H9 (cell line): ENCODE results near the gene MUSTN1. TPM values are rescaled to one million over a fixed set of nuclear protein-coding genes. Genes with fewer than 3 reads are reported as not detected.

ENCODE experiments used
- DNase-seq: peaks from one replicate; pipeline ENCODE4 v3.0.0-alpha.2; 2017
- H2AFZ ChIP-seq: one replicate; pipeline ENCODE4 v1.6.1; 2013; ENCODE audit warnings: mild to moderate bottlenecking, low read length, control low read depth, moderate library complexity
- H2AK5ac ChIP-seq: 2 replicates; pipeline ENCODE4 v1.6.1; 2013; ENCODE audit warnings: low read length, control low read depth, mixed read lengths; ENCODE audit not compliant: insufficient read length
- H2BK120ac ChIP-seq: one replicate; pipeline ENCODE4 v1.6.1; 2013; ENCODE audit warnings: low read depth, mild to moderate bottlenecking, low read length, control low read depth, inconsistent platforms; ENCODE audit not compliant: poor library complexity, severe bottlenecking
- H2BK12ac ChIP-seq: 2 replicates; pipeline ENCODE4 v1.6.1; 2013; ENCODE audit warnings: low read length, control low read depth, mixed read lengths, low read depth; ENCODE audit not compliant: insufficient read length
- H2BK15ac ChIP-seq: 2 replicates; pipeline ENCODE4 v1.6.1; 2013; ENCODE audit warnings: low read depth, low read length, control low read depth
- H2BK20ac ChIP-seq: one replicate; pipeline ENCODE4 v1.6.1; 2013; ENCODE audit warnings: low read depth, mild to moderate bottlenecking, low read length, control low read depth, inconsistent platforms; ENCODE audit not compliant: poor library complexity, severe bottlenecking
- H2BK5ac ChIP-seq: 2 replicates; pipeline ENCODE4 v1.6.1; 2013; ENCODE audit warnings: low read length, control low read depth, mixed read lengths; ENCODE audit not compliant: insufficient read length
- H3K14ac ChIP-seq: 2 replicates; pipeline ENCODE4 v1.6.1; 2013; ENCODE audit warnings: low read length, control low read depth; ENCODE audit not compliant: insufficient read depth
- H3K18ac ChIP-seq: 2 replicates; pipeline ENCODE4 v1.6.1; 2013; ENCODE audit warnings: low read depth, mild to moderate bottlenecking, mixed read lengths, low read length, control low read depth; ENCODE audit not compliant: insufficient read length
- H3K23ac ChIP-seq: 2 replicates; pipeline ENCODE4 v1.6.1; 2013; ENCODE audit warnings: low read length, control low read depth, mixed read lengths, low read depth; ENCODE audit not compliant: insufficient read length
- H3K23me2 ChIP-seq: 2 replicates; pipeline ENCODE4 v1.6.1; 2013; ENCODE audit warnings: low read depth, mild to moderate bottlenecking, mixed read lengths, low read length, control low read depth; ENCODE audit not compliant: insufficient read length, poor library complexity, severe bottlenecking
- H3K27ac ChIP-seq: 2 replicates; pipeline ENCODE4 v1.5.1; 2013; ENCODE audit warnings: low read length, control low read depth, mixed read lengths, low read depth; ENCODE audit not compliant: insufficient read length
- H3K27me3 ChIP-seq: 2 replicates; pipeline ENCODE4 v1.6.1; 2013; ENCODE audit warnings: low read length, control low read depth, inconsistent platforms; ENCODE audit not compliant: insufficient read depth
- H3K4ac ChIP-seq: 2 replicates; pipeline ENCODE4 v1.6.1; 2013; ENCODE audit warnings: low read depth, mild to moderate bottlenecking, control low read depth, inconsistent platforms, low read length, moderate library complexity
- H3K4me1 ChIP-seq: 2 replicates; pipeline ENCODE4 v1.6.1; 2013; ENCODE audit warnings: low read length, control low read depth, inconsistent platforms; ENCODE audit not compliant: insufficient read depth
- H3K4me2 ChIP-seq: 2 replicates; pipeline ENCODE4 v1.6.1; 2013; ENCODE audit warnings: low read length, control low read depth, mixed read lengths; ENCODE audit not compliant: insufficient read length, insufficient read depth
- H3K56ac ChIP-seq: 2 replicates; pipeline ENCODE4 v1.6.1; 2013; ENCODE audit warnings: low read depth, mild to moderate bottlenecking, mixed read lengths, low read length, control low read depth; ENCODE audit not compliant: insufficient read length
- H3K79me1 ChIP-seq: 2 replicates; pipeline ENCODE4 v1.6.1; 2013; ENCODE audit warnings: low read depth, mild to moderate bottlenecking, moderate library complexity, low read length, control low read depth, inconsistent platforms; ENCODE audit not compliant: insufficient read depth, poor library complexity, severe bottlenecking
- H3K79me2 ChIP-seq: 2 replicates; pipeline ENCODE4 v1.6.1; 2013; ENCODE audit warnings: low read length, control low read depth, inconsistent platforms; ENCODE audit not compliant: insufficient read depth
- H3K9ac ChIP-seq: 2 replicates; pipeline ENCODE4 v1.6.1; 2013; ENCODE audit warnings: low read length, control low read depth, mixed read lengths; ENCODE audit not compliant: insufficient read length; ENCODE audit errors: extremely low read depth
- H3K9me3 ChIP-seq: one replicate; pipeline ENCODE4 v1.6.1; 2013; ENCODE audit warnings: low read depth, low read length, inconsistent platforms; ENCODE audit not compliant: control insufficient read depth
- H3T11ph ChIP-seq: one replicate; pipeline ENCODE4 v1.6.1; 2013; ENCODE audit warnings: mild to moderate bottlenecking, low read length, control low read depth, inconsistent platforms
- H4K20me1 ChIP-seq: one replicate; pipeline ENCODE4 v1.6.1; 2013; ENCODE audit not compliant: control insufficient read depth, insufficient read length, insufficient read depth
- H4K5ac ChIP-seq: 2 replicates; pipeline ENCODE4 v1.6.1; 2013; ENCODE audit warnings: low read depth, mild to moderate bottlenecking, mixed read lengths, low read length, control low read depth; ENCODE audit not compliant: insufficient read length
- H4K8ac ChIP-seq: replicated peaks from 2 replicates; pipeline ENCODE4 v1.6.1; 2013; ENCODE audit warnings: low read length, control low read depth, mixed read lengths, low read depth; ENCODE audit not compliant: insufficient read length
- H4K91ac ChIP-seq: 2 replicates; pipeline ENCODE4 v1.6.1; 2013; ENCODE audit warnings: low read depth, mild to moderate bottlenecking, moderate library complexity, mixed read lengths, low read length, control low read depth; ENCODE audit not compliant: insufficient read length
- H3K27ac Mint-ChIP-seq, 3 experiments: 2 replicates in 2 of 3; 3 replicates in 1 of 3; pipeline ENCODE4 v1.8.0; 2020 to 2021; ENCODE audit warnings: mixed read lengths in 3 of 3, mild to moderate bottlenecking in 1 of 3, moderate library complexity in 1 of 3
- H3K27me3 Mint-ChIP-seq: 2 replicates; pipeline ENCODE4 v1.8.0; 2021; ENCODE audit warnings: low read depth, mild to moderate bottlenecking, moderate library complexity, mixed read lengths
- H3K36me3 Mint-ChIP-seq, 3 experiments: 2 replicates in 2 of 3; 3 replicates in 1 of 3; pipeline ENCODE4 v1.8.0; 2020 to 2021; ENCODE audit warnings: low read depth in 3 of 3, mixed read lengths in 3 of 3; ENCODE audit not compliant: insufficient read depth in 1 of 3
- H3K4me1 Mint-ChIP-seq, 2 experiments: 2 replicates each; pipeline ENCODE4 v1.8.0; 2020; ENCODE audit warnings: mixed read lengths in 2 of 2
- H3K4me3 Mint-ChIP-seq, 2 experiments: 2 replicates in 1 of 2; 3 replicates in 1 of 2; pipeline ENCODE4 v1.8.0; 2020 to 2021; ENCODE audit warnings: mild to moderate bottlenecking in 2 of 2, mixed read lengths in 2 of 2, moderate library complexity in 1 of 2
- H3K9me3 Mint-ChIP-seq, 2 experiments: 2 replicates in 1 of 2; 3 replicates in 1 of 2; pipeline ENCODE4 v1.8.0; 2020; ENCODE audit warnings: mild to moderate bottlenecking in 2 of 2, mixed read lengths in 2 of 2, moderate library complexity in 1 of 2
- CTCF ChIP-seq: fragments of 200-600 bp; sonication (generic); conservative IDR thresholded peaks from 3 replicates; pipeline ENCODE4 v1.8.0; 2021; ENCODE audit warnings: antibody characterized with exemption, mild to moderate bottlenecking
- WGBS: extraction: QIAGEN DNeasy Blood & Tissue Kit; methylation state at CpG from one replicate; pipeline ENCODE4 v1.1.7; 2013; ENCODE audit warnings: missing lambda C conversion rate, low lambda C conversion rate, mixed read lengths; ENCODE audit not compliant: insufficient read length; ENCODE audit errors: extremely low coverage; 5-methylcytosine and 5-hydroxymethylcytosine counted together
- total RNA-seq: library from RNA; stranded (reverse); gene quantifications from 2 replicates; pipeline ENCODE4 v1.2.1, GENCODE V29; 2021

MUSTN1 gene
- total RNA-seq, 1 experiment from 2014 or later: 0.72 TPM

- Histone ChIP-seq H3K79me2 (no peaks in the 10 kb centered on the region), H2BK15ac (no peak overlapping the region), H3K18ac (no peak overlapping the region), H3K4me1 (no peaks in the 10 kb centered on the region), H4K5ac (no peak overlapping the region), H2BK5ac (no peak overlapping the region), H3K79me1 (no peaks in the 10 kb centered on the region), H3K23ac (no peak overlapping the region), H2BK120ac (no peak overlapping the region), H3K14ac (no peak overlapping the region), H3K4ac (no peak overlapping the region), H2BK20ac (no peak overlapping the region), H3K27ac (no peak overlapping the region), H3K9me3 (no peaks in the 10 kb centered on the region), H4K8ac (no peak overlapping the region), H2AK5ac (no peak overlapping the region), H2BK12ac (no peak overlapping the region), H3T11ph (no peak overlapping the region), H4K91ac (no peak overlapping the region), H3K23me2 (no peaks in the 10 kb centered on the region), H3K4me2 (no peak overlapping the region), H3K9ac (no peak overlapping the region), H4K20me1 (no peaks in the 10 kb centered on the region), H2AFZ (no peak overlapping the region), H3K27me3 (no peaks in the 10 kb centered on the region), H3K56ac (no peak overlapping the region)
- Mint-ChIP-seq H3K27ac (peak overlapping the region in 1 of 3 experiments; percentile 80; a peak in 2 of 7 replicates), H3K27me3 (no peaks in the 10 kb centered on the region), H3K36me3 (peaks cover 17 to 29% (median 22%) of the 10 kb centered on the region in 3 experiments), H3K4me1 (peaks cover 8 to 18% of the 10 kb centered on the region in 2 experiments), H3K9me3 (no peaks in the 10 kb centered on the region; a peak in 1 of 5 replicates), H3K4me3 (no peak overlapping the region)
- TF ChIP-seq CTCF: no peak
- no peak for DNase-seq
- WGBS: no CpG with 5 or more reads among the region's 18 CpGs
Measured at GRCh38 chr3:52844290-52844975, 9.6 kb upstream of the MUSTN1 start.
